Smooth muscle cell (in vitro differentiated cells): ENCODE results near the gene SWT1. TPM values are rescaled to one million over a fixed set of nuclear protein-coding genes. Genes with fewer than 3 reads are reported as not detected.
A peak's percentile ranks its signal among the peaks of the same experiment; 100 is the strongest.

Experiments used
- DNase-seq: peaks from one replicate; lab custom pipeline; 2025; ENCODE audit not compliant: unreplicated experiment; lab: John Stamatoyannopoulos, UW
- H2AFZ ChIP-seq: fragments of 200-600 bp; sonication (generic); 2 replicates; pipeline ENCODE4 v1.6.0; 2016; ENCODE audit warnings: antibody characterized with exemption, low read depth, mild to moderate bottlenecking
- H3F3A ChIP-seq: fragments of 200-600 bp; sonication (generic); 2 replicates; pipeline ENCODE4 v1.6.0; 2017; ENCODE audit warnings: antibody characterized with exemption, low read depth
- H3K27ac ChIP-seq: fragments of 200-600 bp; sonication (generic); 2 replicates; pipeline ENCODE4 v1.5.1; 2016; ENCODE audit warnings: low read depth, mild to moderate bottlenecking
- H3K27me3 ChIP-seq: fragments of 200-600 bp; sonication (generic); 2 replicates; pipeline ENCODE4 v1.6.1; 2016; ENCODE audit warnings: low read depth, mild to moderate bottlenecking
- H3K36me3 ChIP-seq: fragments of 200-600 bp; sonication (generic); 2 replicates; pipeline ENCODE4 v1.5.1; 2016; ENCODE audit warnings: low read depth
- H3K4me1 ChIP-seq: fragments of 200-600 bp; sonication (generic); 2 replicates; pipeline ENCODE4 v1.5.1; 2016; ENCODE audit warnings: low read depth
- H3K4me2 ChIP-seq: fragments of 200-600 bp; sonication (generic); 2 replicates; pipeline ENCODE4 v1.6.0; 2016; ENCODE audit warnings: mild to moderate bottlenecking
- H3K4me3 ChIP-seq: fragments of 200-600 bp; sonication (generic); 2 replicates; pipeline ENCODE4 v1.5.1; 2016; ENCODE audit warnings: mild to moderate bottlenecking
- H3K79me2 ChIP-seq: fragments of 200-600 bp; sonication (generic); 2 replicates; pipeline ENCODE4 v1.6.0; 2016; ENCODE audit warnings: low read depth, mild to moderate bottlenecking
- H3K9ac ChIP-seq: fragments of 200-600 bp; sonication (generic); 2 replicates; pipeline ENCODE4 v1.6.0; 2016; ENCODE audit warnings: low read depth
- H3K9me3 ChIP-seq: fragments of 200-600 bp; sonication (generic); replicated peaks from 2 replicates; pipeline ENCODE4 v1.5.1; 2016; ENCODE audit warnings: low read depth
- H4K20me1 ChIP-seq: fragments of 200-600 bp; sonication (generic); 2 replicates; pipeline ENCODE4 v1.6.0; 2016; ENCODE audit warnings: low read depth
- CTCF ChIP-seq: fragments of 200-600 bp; sonication (generic); IDR thresholded peaks from 2 replicates; pipeline ENCODE4 v1.5.1; 2017; ENCODE audit warnings: borderline replicate concordance, mild to moderate bottlenecking, antibody characterized with exemption; ENCODE audit not compliant: insufficient read depth, poor library complexity, severe bottlenecking
- WGBS: methylation state at CpG from one replicate; pipeline ENCODE4 v1.1.7; 2016; ENCODE audit warnings: low lambda C conversion rate; 5-methylcytosine and 5-hydroxymethylcytosine counted together
- polyA plus RNA-seq: library from polyadenylated mRNA; unstranded; fragments of >200 nt; fragmentation: Nextera tagmentation; extraction: Ambion mirVana; gene quantifications from 2 replicates; pipeline ENCODE4 v1.2.1, GENCODE V29; 2016
- total RNA-seq: library from RNA; depleted of rRNA; stranded (reverse); fragments of >200 nt; gene quantifications from 2 replicates; pipeline ENCODE4 v1.2.3, GENCODE V29; 2014

The SWT1 gene
- total and polyA plus RNA-seq, 2 experiments from 2014 or later = 1.7 to 11.2 TPM

DNA sequence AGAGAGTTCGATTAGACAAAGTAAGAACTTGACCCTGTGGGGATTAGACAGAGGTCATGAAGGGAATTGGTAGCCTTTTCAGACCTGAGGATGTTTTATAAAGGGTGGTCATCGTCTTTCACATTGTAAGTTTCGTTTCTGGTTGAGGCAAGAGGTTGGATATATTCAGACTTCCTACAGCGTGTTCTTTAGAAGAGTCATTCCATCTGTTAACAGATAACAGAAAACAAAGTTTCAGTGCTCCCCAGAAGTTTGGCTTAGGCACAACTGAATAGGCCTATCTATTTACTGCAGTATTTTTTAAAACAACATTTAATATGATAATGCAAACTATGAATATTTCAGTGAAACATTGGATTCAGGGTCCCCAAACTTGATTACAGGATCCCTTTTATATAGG lies 177.2 kb downstream of the SWT1 start:
- no peak overlapping the region for H2AFZ ChIP-seq
- H3K9me3 ChIP-seq = no peaks in the 10 kb centered on the region
- no peak for TF ChIP-seq CTCF
- H3K36me3 ChIP-seq = no peaks in the 10 kb centered on the region
- no peak overlapping the region for H3K4me3 ChIP-seq
- H3K4me1 ChIP-seq = peaks cover 7% of the 10 kb centered on the region
- H3K79me2 ChIP-seq = no peaks in the 10 kb centered on the region
- H3F3A ChIP-seq = no peaks in the 10 kb centered on the region
- no peak for DNase-seq
- H4K20me1 ChIP-seq = no peaks in the 10 kb centered on the region
- 85% methylated on average over 4 of the region's 4 CpGs for WGBS
- no peak overlapping the region for H3K4me2 ChIP-seq
- no peak overlapping the region for H3K9ac ChIP-seq
- no peak overlapping the region for H3K27ac ChIP-seq
- no peaks in the 10 kb centered on the region for H3K27me3 ChIP-seq

DNA sequence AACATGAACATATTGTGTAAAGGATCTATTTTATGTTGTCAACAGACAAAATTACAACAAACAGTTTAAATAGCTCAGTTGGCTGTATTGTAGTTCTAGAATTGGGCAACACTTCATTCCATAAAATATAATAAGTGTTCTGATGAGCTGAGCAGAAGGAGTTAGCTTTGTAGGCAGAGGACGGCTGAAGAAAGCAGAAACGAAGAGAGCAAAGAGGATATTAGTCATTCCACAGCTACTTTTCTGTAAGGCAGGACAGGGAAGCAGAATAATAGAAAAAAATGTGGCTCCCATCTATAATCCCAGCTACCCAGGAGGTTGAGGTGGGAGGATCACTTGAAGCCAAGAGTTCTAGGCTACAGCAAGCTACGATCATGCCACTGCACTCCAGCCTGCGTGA lies 180.3 kb downstream of the SWT1 start:
- TF ChIP-seq CTCF = no peak
- no peaks in the 10 kb centered on the region for H3K27me3 ChIP-seq
- no peaks in the 10 kb centered on the region for H3K36me3 ChIP-seq
- no peak overlapping the region for H3K9ac ChIP-seq
- H4K20me1 ChIP-seq = no peaks in the 10 kb centered on the region
- WGBS = 36% methylated on average over 4 of the region's 4 CpGs
- DNase-seq = no peak
- H2AFZ ChIP-seq = peak overlapping the region; percentile 39
- no peaks in the 10 kb centered on the region for H3F3A ChIP-seq
- H3K9me3 ChIP-seq = no peaks in the 10 kb centered on the region
- H3K79me2 ChIP-seq = no peaks in the 10 kb centered on the region
- H3K4me2 ChIP-seq = peak overlapping the region; percentile 5
- H3K27ac ChIP-seq = peak overlapping the region; percentile 20
- no peak overlapping the region for H3K4me3 ChIP-seq
- H3K4me1 ChIP-seq = peaks cover 7% of the 10 kb centered on the region

- no peak for TF ChIP-seq CTCF
- no peaks in the 10 kb centered on the region for H3K36me3 ChIP-seq
- H3K27me3 ChIP-seq = no peaks in the 10 kb centered on the region
- no peak overlapping the region for H3K9ac ChIP-seq
- H3K4me1 ChIP-seq = peaks cover 7% of the 10 kb centered on the region
- H3K79me2 ChIP-seq = no peaks in the 10 kb centered on the region
- H3K9me3 ChIP-seq = no peaks in the 10 kb centered on the region
- no peaks in the 10 kb centered on the region for H4K20me1 ChIP-seq
- no peak for DNase-seq
- H3F3A ChIP-seq = no peaks in the 10 kb centered on the region
- H2AFZ ChIP-seq = no peak overlapping the region
- 72% methylated on average over 8 of the region's 8 CpGs for WGBS
- no peak overlapping the region for H3K27ac ChIP-seq
- no peak overlapping the region for H3K4me3 ChIP-seq
- H3K4me2 ChIP-seq = peak overlapping the region; percentile 3
These were observed 182.0 kb downstream of the SWT1 start for GRCh38 chr1:185338719-185339622.
